Endothelial cell of umbilical vein (primary cell): ENCODE results near the gene HECTD2.

Experiments used
- CTCF ChIP-seq, 2 donors: IDR thresholded peaks; 1 replicate in 1 of 2; 2 replicates in 1 of 2; pipeline ENCODE4 v1.5.1; 2011; ENCODE audit warnings: low read length in 2 of 2, mild to moderate bottlenecking in 2 of 2, moderate library complexity in 2 of 2, control low read depth in 1 of 2, inconsistent platforms in 1 of 2, low read depth in 1 of 2; ENCODE audit not compliant: insufficient read depth in 1 of 2; ENCODE audit errors: extremely low read depth in 1 of 2
- EZH2 ChIP-seq: IDR thresholded peaks from 2 replicates; pipeline ENCODE4 v1.6.1; 2012; ENCODE audit warnings: borderline replicate concordance, low read depth, mild to moderate bottlenecking, moderate library complexity, low read length, inconsistent platforms; ENCODE audit not compliant: severe bottlenecking
- JUN ChIP-seq: IDR thresholded peaks from 2 replicates; pipeline ENCODE4 v1.6.1; 2011; ENCODE audit warnings: borderline replicate concordance, low read depth; ENCODE audit not compliant: insufficient read length, insufficient read depth
- POLR2AphosphoS5 ChIP-seq: IDR thresholded peaks from 2 replicates; pipeline ENCODE4 v1.6.1; 2012; ENCODE audit warnings: low read depth, mild to moderate bottlenecking, control low read depth, low read length, moderate library complexity; ENCODE audit not compliant: insufficient read depth

- TF ChIP-seq CTCF (IDR thresholded peaks at IDR 0.05; ENCODE audit: extremely low read depth in 1 of 2, insufficient read depth in 1 of 2, low read depth in 1 of 2, low read length in 2 of 2) = no peak
- TF ChIP-seq JUN = no peak
- no peak for TF ChIP-seq POLR2AphosphoS5
- TF ChIP-seq EZH2 = no peak
Observed at GRCh38 chr10:91474009-91474408, 63.9 kb downstream of the HECTD2 start.
